Ecto neural progenitor cell (in vitro differentiated cells): ENCODE results near the gene GPT2.

ENCODE experiments used
- DNase-seq: peaks from one replicate; pipeline ENCODE4 v3.0.0-alpha.2; 2018; ENCODE audit warnings: low spot score

Gene GPT2

GRCh38 chr16:46972429-46973206 is 88.5 kb downstream of the GPT2 start:
- no peak for DNase-seq

GRCh38 chr16:46973207-46973995 is 89.2 kb downstream of the GPT2 start, which contains the start of gene DNAJA2:
DNAJA2 (minus strand) TSS chr16:46973674; CDS start chr16:46973572, 102 bp downstream.
- peak; percentile 96 for DNase-seq

DNA sequence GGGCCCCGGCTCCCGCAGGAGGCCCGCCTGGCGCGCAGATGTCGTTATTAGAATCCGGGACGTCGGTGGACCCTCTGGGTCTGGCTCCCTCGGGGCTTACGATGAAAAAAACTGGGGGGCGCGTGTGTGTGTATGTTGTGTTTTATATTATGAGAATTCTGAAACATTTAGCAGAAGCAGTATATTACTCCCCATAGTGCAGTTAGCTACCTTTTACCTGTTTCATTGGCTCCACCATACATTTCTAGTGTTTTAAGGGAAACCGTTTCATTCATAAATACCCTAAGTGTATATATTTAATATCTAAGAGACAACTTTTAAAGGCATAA is 89.8 kb downstream of the GPT2 start:
- no peak for DNase-seq

DNA sequence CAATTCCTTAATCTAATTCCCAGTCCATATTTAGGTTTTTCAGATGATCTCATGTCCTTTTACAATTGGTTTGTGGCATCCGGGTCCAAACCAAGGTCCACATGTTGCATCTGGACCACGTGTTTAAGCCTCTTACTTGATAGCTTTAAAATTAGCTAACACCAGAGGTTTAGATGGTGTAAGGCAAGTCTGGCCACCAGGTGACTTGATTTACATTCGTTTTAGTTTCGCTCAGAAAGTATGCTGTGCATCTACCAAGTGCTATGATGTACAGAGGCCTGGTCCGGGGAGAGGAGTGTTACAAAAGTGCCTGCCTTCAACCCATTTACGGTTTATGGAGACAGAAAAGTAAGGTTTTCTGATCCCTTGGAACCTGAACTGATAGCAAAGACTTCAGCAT is 90.2 kb downstream of the GPT2 start:
- DNase-seq = no peak

DNA sequence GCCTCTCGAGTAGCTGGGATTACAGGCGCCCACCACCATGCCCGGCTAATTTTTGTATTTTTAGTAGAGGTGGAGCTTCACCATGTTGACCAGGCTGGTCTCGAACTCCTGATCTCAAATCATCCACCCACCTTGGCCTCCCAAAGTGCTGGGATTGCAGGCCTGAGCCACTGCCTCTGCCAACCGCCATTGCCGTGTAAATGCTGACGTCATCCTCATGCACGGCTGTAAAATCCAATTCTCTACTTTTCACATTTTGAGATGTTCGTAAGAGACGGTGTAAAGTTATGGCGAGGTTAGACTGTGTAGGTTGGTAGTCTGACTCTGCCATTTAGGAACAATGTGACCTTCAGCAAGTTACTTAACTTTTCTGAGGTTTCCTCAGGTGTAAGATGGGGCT is 91.0 kb downstream of the GPT2 start:
- no peak for DNase-seq

DNA sequence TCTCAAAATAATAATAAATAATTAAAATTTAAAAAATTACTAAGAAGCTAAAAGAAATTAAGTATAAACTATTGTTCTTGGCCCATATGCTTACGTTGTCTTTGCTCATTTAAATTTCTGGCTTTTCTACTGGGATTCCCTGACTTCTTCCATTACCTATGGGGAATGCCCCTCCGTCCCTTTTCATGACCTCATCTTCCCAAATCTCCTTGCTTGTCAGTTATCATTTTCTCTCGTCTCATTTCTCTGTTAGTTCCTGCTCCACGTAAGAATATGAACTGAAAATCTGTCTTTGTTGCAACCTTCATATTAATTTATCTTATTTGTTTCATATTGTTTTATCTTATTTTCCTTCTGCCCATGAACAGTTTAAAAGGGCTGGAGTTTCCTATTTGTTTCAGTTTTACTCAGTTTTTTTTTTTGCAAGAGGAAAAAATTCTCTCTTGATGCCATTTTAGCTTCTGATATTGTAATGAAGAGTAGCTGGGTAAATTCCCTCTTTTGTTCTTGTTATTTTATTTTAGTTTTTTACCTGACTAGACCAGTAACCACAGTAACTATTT is 91.8 kb downstream of the GPT2 start:
- DNase-seq = no peak

DNA sequence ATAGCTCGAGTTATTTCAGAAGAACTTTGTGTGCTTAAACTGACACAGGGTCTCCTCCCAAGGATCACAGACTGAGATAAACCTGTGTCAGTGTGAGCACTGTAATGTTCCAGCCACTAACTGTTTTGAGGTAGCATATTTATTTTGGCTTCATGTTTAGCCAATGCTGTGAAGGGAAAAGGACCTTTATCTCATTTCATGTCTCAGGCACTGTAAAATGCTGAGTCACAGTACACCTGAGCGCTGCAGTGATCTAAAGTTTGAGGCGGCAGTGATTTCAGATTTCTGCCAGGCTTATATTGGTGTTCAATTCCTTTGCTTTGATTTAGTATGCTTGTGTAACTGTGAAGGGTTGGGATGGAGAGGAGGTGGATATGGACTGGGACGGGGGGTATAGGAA is 92.4 kb downstream of the GPT2 start:
- no peak for DNase-seq
